HCT116 (cell line): ENCODE data around the gene WDR62. TPM values are rescaled to one million over a fixed set of nuclear protein-coding genes. Genes with fewer than 3 reads are reported as not detected.

Experiments
- ATAC-seq: fragments of 200-7000 bp; cut with Tn5 transposase; 2 replicates; pipeline ENCODE4 v1.9.1; 2020; ENCODE audit warnings: mild to moderate bottlenecking, moderate library complexity
- BruUV-seq: library from RNA; stranded (reverse); fragments of 400-500 nt; replicated peaks from 2 replicates; lab custom pipeline; 2021; lab: Mats Ljungman, UMichigan
- CTCF ChIA-PET: fragments of 300-600 bp; sonication (Branson Sonifier 250); formaldehyde crosslinking; loops from one replicate; lab custom pipeline; 2021; ENCODE audit warnings: antibody characterized with exemption; lab: Charles Lee
- POLR2A ChIA-PET: fragments of 300-600, 350-600 bp; sonication (Branson Sonifier 250); formaldehyde crosslinking; loops from one replicate; lab custom pipeline; 2021; ENCODE audit warnings: antibody characterized with exemption; lab: Charles Lee
- RAD21 ChIA-PET, 2 experiments: fragments of 300-600 bp; sonication (Branson Sonifier 250); formaldehyde crosslinking; loops; one replicate each; lab custom pipeline; 2023; ENCODE audit warnings: low total read pairs in 2 of 2; ENCODE audit not compliant: uncharacterized antibody in 2 of 2, unreplicated experiment in 2 of 2, low non-redundant PET in 1 of 2; lab: Charles Lee
- DNase-seq: peaks from one replicate; pipeline ENCODE4 v3.0.0-alpha.2; 2010; ENCODE audit warnings: low read depth, low spot score
- H2AFZ ChIP-seq: fragments of 200-600 bp; shearing (Covaris generic), sonication (generic); 2 replicates; pipeline ENCODE4 v1.6.1; 2017; ENCODE audit warnings: low read depth, mixed run types, mixed read lengths, antibody characterized with exemption, low read length; ENCODE audit not compliant: poor library complexity, severe bottlenecking
- H3K27ac ChIP-seq: 2 replicates; pipeline ENCODE4 v1.5.1; 2012; ENCODE audit warnings: low read depth, low read length
- H3K27me3 ChIP-seq: fragments of 200-600 bp; sonication (generic); 2 replicates; pipeline ENCODE4 v1.6.1; 2016; ENCODE audit warnings: mixed run types, low read length, mixed read lengths; ENCODE audit not compliant: insufficient read depth
- H3K36me3 ChIP-seq, 2 experiments: fragments of 200-500 bp in 1 of 2; fragments of 200-600 bp in 1 of 2; sonication (Bioruptor generic) in 1 of 2; sonication (generic) in 1 of 2; 2 replicates each; pipeline versions ENCODE4 v1.5.1 to v1.6.1; 2014 to 2016; ENCODE audit warnings: low read length in 2 of 2, inconsistent platforms in 1 of 2, mixed read lengths in 1 of 2, mixed run types in 1 of 2; ENCODE audit not compliant: insufficient read depth in 2 of 2, control insufficient read depth in 1 of 2
- H3K4me1 ChIP-seq, 2 experiments: fragments of 200-600 bp in 1 of 2; sonication (generic) in 1 of 2; 2 replicates each; pipeline versions ENCODE4 v1.5.1 to v1.6.1; 2012 to 2017; ENCODE audit warnings: low read length in 2 of 2, inconsistent platforms in 1 of 2, mild to moderate bottlenecking in 1 of 2, mixed read lengths in 1 of 2, mixed run types in 1 of 2, moderate library complexity in 1 of 2; ENCODE audit not compliant: insufficient read depth in 2 of 2, control insufficient read depth in 1 of 2
- H3K4me2 ChIP-seq: fragments of 200-600 bp; sonication (generic); 2 replicates; pipeline ENCODE4 v1.6.1; 2017; ENCODE audit warnings: mixed run types, low read length, mixed read lengths
- H3K4me3 ChIP-seq, 2 experiments: fragments of 200-600 bp in 1 of 2; sonication (generic) in 1 of 2; replicated peaks in 1 of 2; 2 replicates each; pipeline ENCODE4 v1.5.1; 2011 to 2016; ENCODE audit warnings: low read length in 2 of 2, control low read depth in 1 of 2, low read depth in 1 of 2, mild to moderate bottlenecking in 1 of 2, mixed read lengths in 1 of 2, mixed run types in 1 of 2
- H3K79me2 ChIP-seq: fragments of 200-600 bp; sonication (generic); 2 replicates; pipeline ENCODE4 v1.6.1; 2017; ENCODE audit warnings: mild to moderate bottlenecking, mixed run types, low read length, moderate library complexity, mixed read lengths; ENCODE audit not compliant: insufficient read depth
- H3K9ac ChIP-seq: fragments of 200-600 bp; sonication (generic); 2 replicates; pipeline ENCODE4 v1.6.1; 2016; ENCODE audit warnings: low read length, mixed read lengths
- H3K9me2 ChIP-seq: fragments of 200-600 bp; sonication (generic), shearing (Covaris generic); 2 replicates; pipeline ENCODE4 v1.6.1; 2017; ENCODE audit warnings: mixed run types, mild to moderate bottlenecking, moderate library complexity; ENCODE audit not compliant: insufficient read depth
- H3K9me3 ChIP-seq, 2 experiments: fragments of 200-500 bp in 1 of 2; fragments of 200-600 bp in 1 of 2; sonication (Bioruptor generic) in 1 of 2; sonication (generic) in 1 of 2; 2 replicates each; pipeline ENCODE4 v1.6.1; 2014 to 2017; ENCODE audit warnings: low read length in 2 of 2, mixed read lengths in 2 of 2, inconsistent platforms in 1 of 2, low read depth in 1 of 2, mild to moderate bottlenecking in 1 of 2, mixed run types in 1 of 2, moderate library complexity in 1 of 2; ENCODE audit not compliant: control insufficient read depth in 1 of 2, insufficient read depth in 1 of 2
- H4K20me1 ChIP-seq: fragments of 200-600 bp; sonication (generic), shearing (Covaris generic); 2 replicates; pipeline ENCODE4 v1.6.1; 2017; ENCODE audit warnings: mixed run types, mild to moderate bottlenecking, moderate library complexity; ENCODE audit not compliant: insufficient read depth
- ATF3 ChIP-seq: IDR thresholded peaks from 2 replicates; pipeline ENCODE4 v1.6.1; 2012
- CEBPB ChIP-seq: IDR thresholded peaks from 2 replicates; pipeline ENCODE4 v1.6.1; 2012; ENCODE audit warnings: low read depth
- EGR1 ChIP-seq: IDR thresholded peaks from 2 replicates; pipeline ENCODE4 v1.6.1; 2012; ENCODE audit warnings: low read depth
- EZH2 ChIP-seq: fragments of 200-600 bp; sonication (generic); IDR thresholded peaks from 2 replicates; pipeline ENCODE4 v1.6.1; 2017; ENCODE audit warnings: antibody characterized with exemption, mixed run types
- POLR2A ChIP-seq: IDR thresholded peaks from 2 replicates; pipeline ENCODE4 v1.7.0; 2011; ENCODE audit warnings: borderline replicate concordance; ENCODE audit not compliant: insufficient read depth, insufficient read length; ENCODE audit errors: extremely low read depth
- POLR2AphosphoS5 ChIP-seq: IDR thresholded peaks from 2 replicates; pipeline ENCODE4 v1.6.1; 2011; ENCODE audit warnings: mild to moderate bottlenecking, low read depth, low read length, moderate library complexity
- RAD21 ChIP-seq: IDR thresholded peaks from 2 replicates; pipeline ENCODE4 v1.6.1; 2012; ENCODE audit warnings: low read depth, mild to moderate bottlenecking
- SIN3A ChIP-seq: IDR thresholded peaks from 2 replicates; pipeline ENCODE4 v1.6.1; 2012; ENCODE audit warnings: low read depth
- ZBTB33 ChIP-seq: IDR thresholded peaks from 2 replicates; pipeline ENCODE4 v1.6.1; 2011; ENCODE audit warnings: mild to moderate bottlenecking, low read length, moderate library complexity; ENCODE audit not compliant: insufficient replicate concordance; ENCODE audit errors: extremely low read depth
- ZFX ChIP-seq: fragments of 450-650 bp; IDR thresholded peaks from 2 replicates; pipeline ENCODE4 v1.6.1; 2017
- intact Hi-C: fragments of 100-400 bp; cut with micrococcal nuclease; formaldehyde crosslinking; loops from 2 replicates; pipeline ENCODE4 v1.10.0; 2022
- total RNA-seq: library from RNA; stranded (reverse); gene quantifications from one replicate; pipeline ENCODE4 v1.2.1, GENCODE V29; 2021; ENCODE audit not compliant: unreplicated experiment

Gene WDR62
- total RNA-seq, 1 experiment from 2014 or later, result 17.0 TPM

GRCh38 chr19:36112678-36113077, 58.0 kb downstream of the WDR62 start (continued):
- TF ChIP-seq RAD21, result no peak
- TF ChIP-seq, all 23 proteins: peak for 0

GRCh38 chr19:36113425-36113824, 58.7 kb downstream of the WDR62 start:
- TF ChIP-seq SIN3A, result no peak
- TF ChIP-seq CEBPB, result no peak
- no peak for TF ChIP-seq ZFX
- no peak for TF ChIP-seq EGR1
- no peak for TF ChIP-seq POLR2A
- TF ChIP-seq EZH2, result no peak
- no peak for TF ChIP-seq ATF3
- TF ChIP-seq ZBTB33, result no peak
- no peak for TF ChIP-seq POLR2AphosphoS5
- Histone ChIP-seq H2AFZ (no peak overlapping the region), H3K9me2 (no peaks in the 10 kb centered on the region), H3K4me3 (peak overlapping the region; percentile 82 to 99), H3K36me3 (peaks cover 9 to 13% of the 10 kb centered on the region in 2 experiments; a peak in 3 of 4 replicates), H4K20me1 (no peaks in the 10 kb centered on the region), H3K27ac (peak overlapping the region; percentile 92; the same call in 1 of the 2 replicates), H3K9me3 (no peaks in the 10 kb centered on the region), H3K9ac (peak overlapping the region; percentile 86), H3K79me2 (peaks cover 28% of the 10 kb centered on the region), H3K27me3 (no peaks in the 10 kb centered on the region), H3K4me1 (peaks cover 7 to 27% of the 10 kb centered on the region in 2 experiments; a peak in 3 of 4 replicates), H3K4me2 (peak overlapping the region; percentile 95)
- ChIA-PET CTCF (no interaction called here), POLR2A (no interaction called here), RAD21 (no interaction called here)
- DNase-seq (no peak), ATAC-seq (no peak)
- intact Hi-C loops, result loop anchor here (10.0 kb wide), 1 partner anchor 109 kb away; the partner anchor contains the start of gene SYNE4
- BruUV-seq, result no TSS peak
